Smooth muscle cell (in vitro differentiated cells): ENCODE data around the gene RFC2. TPM values are rescaled to one million over a fixed set of nuclear protein-coding genes. Genes with fewer than 3 reads are reported as not detected.
A peak's percentile ranks its signal among the peaks of the same experiment; 100 is the strongest.
"Not testable (repeated sequence)": the region's sequence is repeated elsewhere in the genome, so short reads cannot be mapped to it uniquely, and the experiment has no call there.

Experiments used
- DNase-seq: peaks from one replicate; lab custom pipeline; 2025; ENCODE audit not compliant: unreplicated experiment; lab: John Stamatoyannopoulos, UW
- H2AFZ ChIP-seq: fragments of 200-600 bp; sonication (generic); 2 replicates; pipeline ENCODE4 v1.6.0; 2016; ENCODE audit warnings: antibody characterized with exemption, low read depth, mild to moderate bottlenecking
- H3F3A ChIP-seq: fragments of 200-600 bp; sonication (generic); 2 replicates; pipeline ENCODE4 v1.6.0; 2017; ENCODE audit warnings: antibody characterized with exemption, low read depth
- H3K27ac ChIP-seq: fragments of 200-600 bp; sonication (generic); 2 replicates; pipeline ENCODE4 v1.5.1; 2016; ENCODE audit warnings: low read depth, mild to moderate bottlenecking
- H3K27me3 ChIP-seq: fragments of 200-600 bp; sonication (generic); 2 replicates; pipeline ENCODE4 v1.6.1; 2016; ENCODE audit warnings: low read depth, mild to moderate bottlenecking
- H3K36me3 ChIP-seq: fragments of 200-600 bp; sonication (generic); 2 replicates; pipeline ENCODE4 v1.5.1; 2016; ENCODE audit warnings: low read depth
- H3K4me1 ChIP-seq: fragments of 200-600 bp; sonication (generic); 2 replicates; pipeline ENCODE4 v1.5.1; 2016; ENCODE audit warnings: low read depth
- H3K4me2 ChIP-seq: fragments of 200-600 bp; sonication (generic); 2 replicates; pipeline ENCODE4 v1.6.0; 2016; ENCODE audit warnings: mild to moderate bottlenecking
- H3K4me3 ChIP-seq: fragments of 200-600 bp; sonication (generic); 2 replicates; pipeline ENCODE4 v1.5.1; 2016; ENCODE audit warnings: mild to moderate bottlenecking
- H3K79me2 ChIP-seq: fragments of 200-600 bp; sonication (generic); 2 replicates; pipeline ENCODE4 v1.6.0; 2016; ENCODE audit warnings: low read depth, mild to moderate bottlenecking
- H3K9ac ChIP-seq: fragments of 200-600 bp; sonication (generic); 2 replicates; pipeline ENCODE4 v1.6.0; 2016; ENCODE audit warnings: low read depth
- H3K9me3 ChIP-seq: fragments of 200-600 bp; sonication (generic); replicated peaks from 2 replicates; pipeline ENCODE4 v1.5.1; 2016; ENCODE audit warnings: low read depth
- H4K20me1 ChIP-seq: fragments of 200-600 bp; sonication (generic); 2 replicates; pipeline ENCODE4 v1.6.0; 2016; ENCODE audit warnings: low read depth
- WGBS: methylation state at CpG from one replicate; pipeline ENCODE4 v1.1.7; 2016; ENCODE audit warnings: low lambda C conversion rate; 5-methylcytosine and 5-hydroxymethylcytosine counted together
- polyA plus RNA-seq: library from polyadenylated mRNA; unstranded; fragments of >200 nt; fragmentation: Nextera tagmentation; extraction: Ambion mirVana; gene quantifications from 2 replicates; pipeline ENCODE4 v1.2.1, GENCODE V29; 2016
- total RNA-seq: library from RNA; depleted of rRNA; stranded (reverse); fragments of >200 nt; gene quantifications from 2 replicates; pipeline ENCODE4 v1.2.3, GENCODE V29; 2014
- TF ChIP-seq, protein P1 (sequence below): fragments of 200-600 bp; sonication (generic); IDR thresholded peaks from 2 replicates; pipeline ENCODE4 v1.5.1; 2017; ENCODE audit warnings: borderline replicate concordance, mild to moderate bottlenecking, antibody characterized with exemption; ENCODE audit not compliant: insufficient read depth, poor library complexity, severe bottlenecking

RFC2 gene
- total and polyA plus RNA-seq, 2 experiments from 2014 or later: 28.9 to 29.4 TPM

DNA sequence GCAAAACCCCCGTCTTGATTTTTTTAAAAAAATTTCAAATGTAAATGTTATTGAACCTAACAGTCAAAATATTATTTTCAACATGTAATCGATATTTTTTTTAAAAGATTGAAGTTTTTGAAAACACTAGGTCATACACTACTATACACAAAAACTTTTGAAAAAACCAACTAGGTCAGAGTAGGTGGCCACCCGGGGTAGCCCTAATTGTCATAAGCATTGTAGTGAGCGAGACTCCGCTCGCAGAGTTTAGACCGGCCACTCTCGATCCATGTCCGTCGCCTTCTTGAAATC lies 417 bp downstream of the RFC2 start:
- TF ChIP-seq, protein P1, sequence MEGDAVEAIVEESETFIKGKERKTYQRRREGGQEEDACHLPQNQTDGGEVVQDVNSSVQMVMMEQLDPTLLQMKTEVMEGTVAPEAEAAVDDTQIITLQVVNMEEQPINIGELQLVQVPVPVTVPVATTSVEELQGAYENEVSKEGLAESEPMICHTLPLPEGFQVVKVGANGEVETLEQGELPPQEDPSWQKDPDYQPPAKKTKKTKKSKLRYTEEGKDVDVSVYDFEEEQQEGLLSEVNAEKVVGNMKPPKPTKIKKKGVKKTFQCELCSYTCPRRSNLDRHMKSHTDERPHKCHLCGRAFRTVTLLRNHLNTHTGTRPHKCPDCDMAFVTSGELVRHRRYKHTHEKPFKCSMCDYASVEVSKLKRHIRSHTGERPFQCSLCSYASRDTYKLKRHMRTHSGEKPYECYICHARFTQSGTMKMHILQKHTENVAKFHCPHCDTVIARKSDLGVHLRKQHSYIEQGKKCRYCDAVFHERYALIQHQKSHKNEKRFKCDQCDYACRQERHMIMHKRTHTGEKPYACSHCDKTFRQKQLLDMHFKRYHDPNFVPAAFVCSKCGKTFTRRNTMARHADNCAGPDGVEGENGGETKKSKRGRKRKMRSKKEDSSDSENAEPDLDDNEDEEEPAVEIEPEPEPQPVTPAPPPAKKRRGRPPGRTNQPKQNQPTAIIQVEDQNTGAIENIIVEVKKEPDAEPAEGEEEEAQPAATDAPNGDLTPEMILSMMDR: no peak

DNA sequence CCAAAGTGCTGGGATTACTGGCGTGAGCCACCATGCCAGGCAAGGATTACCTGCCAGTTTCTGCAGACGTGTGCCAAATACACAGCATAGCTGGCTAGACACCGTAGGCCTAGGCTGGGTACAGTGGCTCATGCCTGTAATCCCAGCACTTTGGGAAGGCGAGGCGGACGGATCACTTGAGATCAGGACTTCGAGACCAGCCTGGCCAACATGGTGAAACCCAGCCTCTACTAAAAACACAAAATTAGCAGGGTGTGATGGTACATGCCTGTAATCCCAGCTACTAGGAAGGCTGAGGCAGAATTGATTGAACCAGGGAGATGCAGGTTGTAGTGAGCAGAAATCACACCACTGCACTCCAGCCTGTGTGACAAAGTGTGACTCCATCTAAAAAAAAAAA lies 868 bp downstream of the RFC2 start:
- TF ChIP-seq, protein P1: no peak

More for the DNA sequence above, 417 bp downstream of the RFC2 start:
- 4% methylated on average over 10 of the region's 10 CpGs for WGBS
- Histone ChIP-seq H3K9ac (peak overlapping the region; percentile 94), H3K36me3 (no peaks in the 10 kb centered on the region), H3K4me1 (peaks cover 5% of the 10 kb centered on the region), H3K4me3 (peak overlapping the region; percentile 94), H3K27ac (peak overlapping the region; percentile 94), H3K27me3 (no peaks in the 10 kb centered on the region), H3K79me2 (peaks cover 18% of the 10 kb centered on the region), H3K4me2 (peak overlapping the region; percentile 87), H4K20me1 (no peaks in the 10 kb centered on the region), H3K9me3 (no peaks in the 10 kb centered on the region), H2AFZ (peak overlapping the region; percentile 98), H3F3A (peaks cover 17% of the 10 kb centered on the region)
- no peak for DNase-seq

DNA sequence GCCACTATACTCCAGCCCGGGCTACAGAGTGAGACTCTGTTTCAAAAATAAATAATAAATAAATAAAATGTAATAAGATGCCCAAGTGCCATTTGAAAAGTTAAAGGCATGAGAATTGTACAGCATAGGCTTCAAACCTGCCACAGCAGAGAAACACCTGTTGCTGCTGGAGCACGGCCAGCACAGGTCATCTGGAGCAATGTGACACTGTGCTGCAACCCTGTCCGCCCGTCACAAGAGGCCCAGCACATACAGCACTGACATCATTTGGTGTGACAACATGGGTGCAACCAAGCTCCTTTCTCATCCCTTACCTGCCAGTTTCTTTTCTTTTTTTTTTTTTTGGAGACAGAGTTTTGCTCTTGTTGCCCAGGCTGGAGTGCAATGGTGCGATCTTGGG lies 1.3 kb downstream of the RFC2 start:
- WGBS: 94% methylated on average over 5 of the region's 5 CpGs
- H3K9ac ChIP-seq: no peak overlapping the region
- H3K27ac ChIP-seq: no peak overlapping the region

More for the DNA sequence above, 868 bp downstream of the RFC2 start:
- no peak for DNase-seq
- Histone ChIP-seq H3K27ac (no peak overlapping the region), H2AFZ (no peak overlapping the region), H3K9me3 (no peaks in the 10 kb centered on the region), H3K4me1 (peaks cover 5% of the 10 kb centered on the region), H3K36me3 (no peaks in the 10 kb centered on the region), H3K79me2 (peaks cover 18% of the 10 kb centered on the region), H3K27me3 (no peaks in the 10 kb centered on the region), H4K20me1 (no peaks in the 10 kb centered on the region), H3K4me3 (peak overlapping the region; percentile 94), H3K9ac (peak overlapping the region; percentile 94), H3F3A (peaks cover 17% of the 10 kb centered on the region), H3K4me2 (peak overlapping the region; percentile 87)
- WGBS: 93% methylated on average over 7 of the region's 7 CpGs

DNA sequence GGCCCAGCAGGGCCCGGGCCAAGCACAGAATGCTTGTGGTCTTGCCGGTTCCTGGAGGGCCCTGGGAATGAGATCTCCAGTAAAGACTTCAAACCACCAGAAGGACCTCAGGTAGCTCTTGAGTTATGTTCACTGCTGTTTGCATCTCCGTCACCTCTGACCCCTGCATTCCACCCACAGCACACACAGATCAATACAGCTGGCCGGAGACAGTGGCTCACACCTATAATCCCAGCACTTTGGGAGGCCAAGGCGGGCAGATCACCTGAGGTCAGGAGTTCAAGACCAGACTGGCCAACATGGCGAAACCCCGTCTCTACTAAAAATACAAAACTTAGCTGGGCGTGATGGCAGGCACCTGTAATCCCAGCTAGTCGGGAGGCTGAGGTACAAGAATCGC lies 5.1 kb downstream of the RFC2 start:
- not testable (repeated sequence) for DNase-seq, H3K36me3 ChIP-seq, H3K4me2 ChIP-seq, H3F3A ChIP-seq, H3K4me1 ChIP-seq, H3K27me3 ChIP-seq, H3K9ac ChIP-seq, H4K20me1 ChIP-seq, H3K4me3 ChIP-seq, H2AFZ ChIP-seq, H3K9me3 ChIP-seq, H3K27ac ChIP-seq
- peaks cover 18% of the 10 kb centered on the region for H3K79me2 ChIP-seq
- 99% methylated on average over 10 of the region's 10 CpGs for WGBS

More for the DNA sequence above, 1.3 kb downstream of the RFC2 start:
- peaks cover 17% of the 10 kb centered on the region for H3F3A ChIP-seq
- TF ChIP-seq, protein P1: no peak
- H3K36me3 ChIP-seq: no peaks in the 10 kb centered on the region
- H4K20me1 ChIP-seq: no peaks in the 10 kb centered on the region
- no peaks in the 10 kb centered on the region for H3K9me3 ChIP-seq
- H3K4me1 ChIP-seq: peaks cover 5% of the 10 kb centered on the region
- no peak for DNase-seq
- no peaks in the 10 kb centered on the region for H3K27me3 ChIP-seq
- H3K4me2 ChIP-seq: peak overlapping the region; percentile 87
- H3K79me2 ChIP-seq: peaks cover 18% of the 10 kb centered on the region
- no peak overlapping the region for H3K4me3 ChIP-seq
- no peak overlapping the region for H2AFZ ChIP-seq
